ENCODE measurements around the gene C9orf85. TPM values are rescaled to one million over a fixed set of nuclear protein-coding genes. Genes with fewer than 3 reads are reported as not detected.
"Not testable (repeated sequence)": the region's sequence is repeated elsewhere in the genome, so short reads cannot be mapped to it uniquely, and the experiment has no call there.

Gene C9orf85
- total RNA-seq, 1 donor from 2014 or later, result 6.3 TPM

DNA sequence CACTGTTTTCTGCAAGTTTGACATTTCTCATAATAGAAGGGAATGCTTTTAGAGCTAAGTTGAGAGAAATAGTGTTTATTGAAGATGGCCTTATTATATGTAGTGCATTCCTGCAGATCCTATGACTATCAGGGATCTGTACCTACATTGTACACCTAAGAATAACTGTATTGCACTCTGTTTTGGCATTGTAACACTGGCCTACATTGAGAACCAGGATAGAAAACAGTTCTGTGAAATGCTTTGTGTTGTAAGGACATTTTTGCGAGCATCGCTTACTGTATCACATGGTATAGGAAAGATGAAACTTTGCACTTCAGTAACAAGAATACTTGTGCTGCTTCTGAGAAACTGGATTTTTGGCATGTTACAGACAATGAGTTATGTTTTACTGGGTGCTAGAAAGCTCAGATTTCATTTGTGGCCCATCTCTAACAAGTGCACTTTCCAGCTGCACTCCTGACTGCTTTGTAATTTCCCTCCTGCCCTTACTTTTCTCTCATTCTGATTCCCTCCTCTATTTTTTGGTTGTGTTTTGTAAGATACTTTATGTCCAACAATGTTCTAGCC, 30.6 kb downstream of the C9orf85 start:
- Histone ChIP-seq H3K27me3 (ENCODE audit: low read depth) (no peaks in the 10 kb centered on the region), H3K36me3 (no peaks in the 10 kb centered on the region), H3K9me3 (replicated peaks) (no peaks in the 10 kb centered on the region), H3K27ac (replicated peaks) (no peak overlapping the region), H3K4me3 (no peak overlapping the region), H3K4me1 (peaks cover 34% of the 10 kb centered on the region)
- intact Hi-C loops (cut with micrococcal nuclease), result no loop called here
- no peak for TF ChIP-seq CTCF (IDR thresholded peaks at IDR 0.05; ENCODE audit: borderline replicate concordance)
- no peak for DNase-seq

DNA sequence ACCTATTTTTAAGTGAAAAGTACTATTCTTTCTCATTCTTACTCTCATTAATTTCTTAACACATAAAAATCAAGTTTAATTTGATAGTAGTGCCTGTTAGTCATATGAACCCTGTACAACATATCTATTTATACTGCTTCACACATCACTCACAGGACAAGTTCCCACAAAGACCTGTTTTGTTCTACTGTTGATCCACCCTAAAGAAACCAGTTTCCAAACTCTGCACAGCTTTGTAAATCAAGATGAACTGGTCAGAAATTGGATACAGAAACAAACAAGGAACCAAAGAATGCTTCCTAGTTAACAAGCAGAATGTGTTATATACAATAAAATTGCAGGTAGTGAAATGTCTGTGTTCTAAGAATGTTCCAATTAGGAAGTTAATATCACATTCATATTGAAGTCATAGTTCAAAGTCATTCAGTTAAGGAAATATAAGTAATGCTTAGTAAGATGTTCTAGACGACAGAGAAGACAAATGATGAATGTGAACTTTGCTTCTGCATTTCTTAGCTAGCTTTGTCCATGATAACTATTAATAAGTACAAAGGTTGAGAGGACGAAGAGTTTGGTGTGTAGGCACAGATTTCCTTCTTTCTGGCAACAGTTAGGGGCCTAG, 33.4 kb downstream of the C9orf85 start:
- Histone ChIP-seq H3K27me3 (ENCODE audit: low read depth) (no peaks in the 10 kb centered on the region), H3K9me3 (replicated peaks) (no peaks in the 10 kb centered on the region), H3K4me3 (no peak overlapping the region), H3K27ac (replicated peaks) (no peak overlapping the region), H3K36me3 (peaks cover 13% of the 10 kb centered on the region), H3K4me1 (peaks cover 42% of the 10 kb centered on the region)
- intact Hi-C loops (cut with micrococcal nuclease), result no loop called here
- TF ChIP-seq CTCF (IDR thresholded peaks at IDR 0.05; ENCODE audit: borderline replicate concordance), result no peak
- DNase-seq, result no peak

- H3K4me1 ChIP-seq, result peaks cover 11% of the 10 kb centered on the region
- DNase-seq; H3K27me3 ChIP-seq (ENCODE audit: low read depth); H3K36me3 ChIP-seq; H3K27ac ChIP-seq (replicated peaks); H3K9me3 ChIP-seq (replicated peaks); H3K4me3 ChIP-seq; intact Hi-C loops (cut with micrococcal nuclease): not testable (repeated sequence)
Observed at GRCh38 chr9:71954652-71955051, 43.2 kb downstream of the C9orf85 start.

- intact Hi-C loops (cut with micrococcal nuclease), result no loop called here
- DNase-seq, result no peak
- no peak for TF ChIP-seq CTCF (IDR thresholded peaks at IDR 0.05; ENCODE audit: borderline replicate concordance)
Observed at GRCh38 chr9:71955300-71955915, 44.0 kb downstream of the C9orf85 start.

GRCh38 chr9:71962328-71962727, 50.9 kb downstream of the C9orf85 start:
- Histone ChIP-seq H3K36me3 (peaks cover 7% of the 10 kb centered on the region), H3K27me3 (ENCODE audit: low read depth) (no peaks in the 10 kb centered on the region), H3K9me3 (replicated peaks) (no peaks in the 10 kb centered on the region), H3K27ac (replicated peaks) (no peak overlapping the region), H3K4me3 (no peak overlapping the region), H3K4me1 (no peaks in the 10 kb centered on the region)
- intact Hi-C loops (cut with micrococcal nuclease), result no loop called here
- no peak for TF ChIP-seq CTCF (IDR thresholded peaks at IDR 0.05; ENCODE audit: borderline replicate concordance)
- DNase-seq, result no peak

More at GRCh38 chr9:71955300-71955915, 44.0 kb downstream of the C9orf85 start:
- H3K36me3 ChIP-seq, result peaks cover 3% of the 10 kb centered on the region
- no peaks in the 10 kb centered on the region for H3K9me3 ChIP-seq (replicated peaks)
- no peak overlapping the region for H3K27ac ChIP-seq (replicated peaks)
- H3K27me3 ChIP-seq (ENCODE audit: low read depth), result no peaks in the 10 kb centered on the region
- H3K4me3 ChIP-seq, result no peak overlapping the region
- H3K4me1 ChIP-seq, result peaks cover 11% of the 10 kb centered on the region

DNA sequence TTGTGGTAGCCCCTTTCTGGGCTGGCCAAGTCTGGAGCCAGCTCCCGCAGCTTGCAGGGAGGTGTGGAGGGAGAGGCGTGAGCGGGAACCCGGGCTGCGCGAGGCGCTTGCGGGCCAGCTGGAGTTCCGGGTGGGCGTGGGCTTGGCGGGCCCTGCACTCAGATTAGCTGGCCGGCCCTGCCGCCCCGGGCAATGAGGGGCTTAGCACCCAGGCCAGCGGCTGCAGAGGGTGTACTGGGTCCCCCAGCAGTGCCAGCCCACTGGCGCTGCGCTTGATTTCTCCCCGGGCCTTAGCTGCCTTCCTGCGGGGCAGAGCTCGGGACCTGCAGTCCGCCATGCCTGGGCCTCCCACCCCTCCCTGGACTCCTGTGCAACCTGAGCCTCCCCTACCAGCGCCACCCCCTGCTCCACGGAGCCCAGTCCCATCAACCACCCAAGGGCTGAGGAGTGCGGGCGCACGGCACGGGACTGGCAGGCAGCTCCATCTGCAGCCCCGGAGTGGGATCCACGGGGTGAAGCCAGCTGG, 52.1 kb downstream of the C9orf85 start:
- H3K27me3 ChIP-seq (ENCODE audit: low read depth); H3K27ac ChIP-seq (replicated peaks); intact Hi-C loops (cut with micrococcal nuclease); H3K4me3 ChIP-seq; DNase-seq; H3K4me1 ChIP-seq: not testable (repeated sequence)
- Histone ChIP-seq H3K9me3 (replicated peaks) (peaks cover 11% of the 10 kb centered on the region), H3K36me3 (peaks cover 11% of the 10 kb centered on the region)

Measured in left ventricle myocardium inferior (tissue), 1 donor.